Esophagus (tissue), 2 donors: ENCODE data around the gene KIR2DL3. TPM values are rescaled to one million over a fixed set of nuclear protein-coding genes. Genes with fewer than 3 reads are reported as not detected.
"Not testable (repeated sequence)": the region's sequence is repeated elsewhere in the genome, so short reads cannot be mapped to it uniquely, and the experiment has no call there.

Experiments used
- H3K27ac ChIP-seq, 2 donors: one replicate each; pipeline ENCODE4 v1.5.1; 2013; ENCODE audit warnings: low read depth in 2 of 2, mild to moderate bottlenecking in 2 of 2, inconsistent platforms in 1 of 2, low read length in 1 of 2, moderate library complexity in 1 of 2
- H3K27me3 ChIP-seq, 2 donors: one replicate each; pipeline ENCODE4 v1.6.1; 2013; ENCODE audit warnings: low read length in 2 of 2, control low read depth in 1 of 2, mild to moderate bottlenecking in 1 of 2; ENCODE audit not compliant: insufficient read depth in 2 of 2, control insufficient read depth in 1 of 2
- H3K36me3 ChIP-seq, 2 donors: one replicate each; pipeline ENCODE4 v1.6.1; 2013; ENCODE audit warnings: low read length in 1 of 2; ENCODE audit not compliant: control insufficient read depth in 2 of 2, insufficient read depth in 2 of 2
- H3K4me1 ChIP-seq, 2 donors: one replicate each; pipeline ENCODE4 v1.6.1; 2013; ENCODE audit warnings: low read length in 1 of 2; ENCODE audit not compliant: control insufficient read depth in 2 of 2, insufficient read depth in 2 of 2
- H3K4me3 ChIP-seq, 2 donors: one replicate each; pipeline ENCODE4 v1.5.1; 2013; ENCODE audit warnings: low read length in 2 of 2, mild to moderate bottlenecking in 2 of 2, low read depth in 1 of 2, moderate library complexity in 1 of 2
- H3K9me3 ChIP-seq, 2 donors: one replicate each; pipeline ENCODE4 v1.6.1; 2013; ENCODE audit warnings: mild to moderate bottlenecking in 2 of 2, low read depth in 1 of 2, low read length in 1 of 2, moderate library complexity in 1 of 2; ENCODE audit not compliant: control insufficient read depth in 2 of 2, insufficient read depth in 1 of 2
- WGBS, 2 donors: extraction: QIAGEN DNeasy Blood & Tissue Kit; methylation state at CpG; one replicate each; pipeline ENCODE4 v1.1.7; 2013; 5-methylcytosine and 5-hydroxymethylcytosine counted together
- polyA plus RNA-seq, 2 donors: library from polyadenylated mRNA; stranded (reverse); fragments of 200-250 nt; gene quantifications; one replicate each; pipeline ENCODE4 v1.2.3, GENCODE V29; 2013
- donor health status: healthy with polysubstance abuse.
- donor health status: Bipolar disorder and iron deficiency.

The KIR2DL3 gene
- not detected for polyA plus RNA-seq

- not testable (repeated sequence) for H3K27me3 ChIP-seq, H3K9me3 ChIP-seq, H3K27ac ChIP-seq, H3K4me3 ChIP-seq, H3K4me1 ChIP-seq, H3K36me3 ChIP-seq
- WGBS, 2 donors, result 88 to 91% methylated on average over 14 to 16 of the region's 16 CpGs
These were observed at the start of gene KIR2DL3 for GRCh38 chr19:54738306-54738705. Gene KIR2DL3, plus strand, starts transcription at chr19:54738513. Its CDS starts 33 bp downstream, at chr19:54738546.

- no peaks in the 10 kb centered on the region for H3K36me3 ChIP-seq
- H3K27me3 ChIP-seq, result peaks cover 0 to 2% of the 10 kb centered on the region in 2 donors
- H3K27ac ChIP-seq, result no peak overlapping the region
- WGBS, 2 donors, result 61 to 72% methylated on average over 9 of the region's 9 CpGs
- no peaks in the 10 kb centered on the region for H3K9me3 ChIP-seq
- no peaks in the 10 kb centered on the region for H3K4me1 ChIP-seq
- H3K4me3 ChIP-seq, result no peak overlapping the region
These were observed 46.6 kb upstream of the KIR2DL3 start for GRCh38 chr19:54691582-54692297.

DNA sequence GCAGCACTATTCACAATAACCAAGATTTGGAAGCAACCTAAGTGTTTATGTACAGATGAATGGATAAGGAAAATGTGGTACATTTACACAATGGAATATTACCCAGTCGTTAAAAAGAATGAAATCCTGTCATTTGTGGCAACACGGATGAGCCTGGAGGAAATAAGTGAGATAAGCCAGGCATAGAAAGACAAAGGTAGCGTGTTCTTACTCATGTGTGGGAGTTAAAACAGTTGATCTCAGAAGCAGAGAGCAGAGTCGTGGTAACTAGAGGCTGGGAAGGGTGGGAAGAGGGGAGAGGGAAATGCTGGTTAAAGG lies 46.1 kb upstream of the KIR2DL3 start:
- Histone ChIP-seq H3K4me3 (no peak overlapping the region), H3K4me1 (no peaks in the 10 kb centered on the region), H3K27ac (no peak overlapping the region), H3K27me3 (no peaks in the 10 kb centered on the region), H3K9me3 (no peaks in the 10 kb centered on the region), H3K36me3 (no peaks in the 10 kb centered on the region)
- 59 to 63% methylated on average over 4 of the region's 4 CpGs for WGBS, 2 donors

DNA sequence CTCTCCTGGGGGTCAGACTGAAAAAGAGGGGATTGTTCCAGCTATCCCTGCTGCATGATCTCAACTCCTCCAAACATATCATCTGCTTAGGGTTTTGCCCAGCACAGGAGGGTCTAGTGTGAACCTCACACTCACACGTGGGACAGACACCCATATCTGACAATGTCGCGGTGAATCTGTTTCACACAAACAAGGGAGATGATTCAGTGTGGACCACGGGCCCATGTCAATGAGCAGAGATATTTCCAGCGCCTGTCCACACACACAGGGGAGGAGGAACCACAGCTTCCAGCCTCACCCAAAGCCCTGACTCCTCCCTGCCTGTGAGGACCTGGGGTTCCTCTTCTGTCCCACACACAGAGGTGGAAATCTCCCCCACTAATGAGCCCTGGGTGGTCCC lies 43.7 kb upstream of the KIR2DL3 start:
- H3K4me3 ChIP-seq, result no peak overlapping the region
- H3K27me3 ChIP-seq, result no peaks in the 10 kb centered on the region
- H3K9me3 ChIP-seq, result no peaks in the 10 kb centered on the region
- no peaks in the 10 kb centered on the region for H3K4me1 ChIP-seq
- H3K27ac ChIP-seq, result no peak overlapping the region
- H3K36me3 ChIP-seq, result no peaks in the 10 kb centered on the region
- WGBS, 2 donors, result 80 to 84% methylated on average over 5 of the region's 5 CpGs

GRCh38 chr19:54696117-54696548 lies 42.2 kb upstream of the KIR2DL3 start:
- 52 to 62% methylated on average over 8 of the region's 8 CpGs for WGBS, 2 donors
- H3K36me3 ChIP-seq, result no peaks in the 10 kb centered on the region
- no peak overlapping the region for H3K27ac ChIP-seq
- H3K9me3 ChIP-seq, result no peaks in the 10 kb centered on the region
- no peak overlapping the region for H3K4me3 ChIP-seq
- H3K4me1 ChIP-seq, result no peaks in the 10 kb centered on the region
- H3K27me3 ChIP-seq, result no peaks in the 10 kb centered on the region

DNA sequence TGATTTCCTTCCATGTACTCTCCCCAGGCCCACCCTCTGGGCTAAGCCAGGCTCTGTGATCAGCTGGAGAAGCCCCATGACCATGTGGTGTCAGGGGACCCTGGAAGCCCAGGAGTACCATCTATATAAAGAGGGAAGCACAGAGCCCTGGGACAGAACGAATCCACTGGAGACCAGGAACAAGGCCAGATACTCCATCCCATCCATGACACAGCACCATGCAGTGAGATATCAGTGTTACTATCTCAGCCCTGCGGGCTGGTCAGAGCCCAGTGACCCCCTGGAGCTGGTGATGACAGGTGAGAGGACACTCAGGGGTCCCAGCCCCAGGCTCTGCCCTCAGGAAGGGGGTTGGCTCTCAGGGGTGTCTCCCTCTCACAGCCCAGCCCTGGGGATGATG lies 41.5 kb upstream of the KIR2DL3 start:
- H3K4me3 ChIP-seq, result no peak overlapping the region
- no peaks in the 10 kb centered on the region for H3K27me3 ChIP-seq
- no peak overlapping the region for H3K27ac ChIP-seq
- no peaks in the 10 kb centered on the region for H3K36me3 ChIP-seq
- no peaks in the 10 kb centered on the region for H3K9me3 ChIP-seq
- 26 to 40% methylated on average over 2 of the region's 2 CpGs for WGBS, 2 donors
- H3K4me1 ChIP-seq, result no peaks in the 10 kb centered on the region

GRCh38 chr19:54697716-54698115 lies 40.6 kb upstream of the KIR2DL3 start:
- H3K27ac ChIP-seq, result not testable (repeated sequence)
- 79 to 83% methylated on average over 13 of the region's 13 CpGs for WGBS, 2 donors

DNA sequence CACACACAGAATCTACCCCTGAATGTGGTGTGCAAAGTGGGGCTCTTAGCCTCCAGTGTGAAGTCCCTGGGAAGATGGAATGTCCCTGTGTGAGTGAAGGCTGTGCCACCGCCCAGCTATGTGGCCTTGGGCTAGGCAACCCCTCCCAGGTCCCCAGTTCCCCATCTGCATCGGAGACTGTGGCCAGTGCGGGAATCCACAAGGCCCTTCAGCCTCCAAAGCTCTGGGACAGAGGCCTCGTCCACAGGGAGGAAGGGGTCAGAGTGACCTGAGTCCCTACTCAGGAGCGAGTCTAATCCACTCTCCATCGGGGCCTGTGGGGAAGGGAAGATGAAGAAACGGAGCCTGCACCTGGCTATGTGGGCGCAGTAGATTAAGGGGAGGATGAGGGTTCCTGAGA lies 33.4 kb upstream of the KIR2DL3 start:
- Histone ChIP-seq H3K27ac (no peak overlapping the region), H3K27me3 (no peaks in the 10 kb centered on the region), H3K4me3 (no peak overlapping the region), H3K36me3 (no peaks in the 10 kb centered on the region), H3K9me3 (no peaks in the 10 kb centered on the region), H3K4me1 (no peaks in the 10 kb centered on the region)
- WGBS, 2 donors, result 74 to 79% methylated on average over 8 of the region's 8 CpGs

More at GRCh38 chr19:54697716-54698115, 40.6 kb upstream of the KIR2DL3 start:
- not testable (repeated sequence) for H3K9me3 ChIP-seq, H3K36me3 ChIP-seq, H3K4me3 ChIP-seq, H3K27me3 ChIP-seq, H3K4me1 ChIP-seq

DNA sequence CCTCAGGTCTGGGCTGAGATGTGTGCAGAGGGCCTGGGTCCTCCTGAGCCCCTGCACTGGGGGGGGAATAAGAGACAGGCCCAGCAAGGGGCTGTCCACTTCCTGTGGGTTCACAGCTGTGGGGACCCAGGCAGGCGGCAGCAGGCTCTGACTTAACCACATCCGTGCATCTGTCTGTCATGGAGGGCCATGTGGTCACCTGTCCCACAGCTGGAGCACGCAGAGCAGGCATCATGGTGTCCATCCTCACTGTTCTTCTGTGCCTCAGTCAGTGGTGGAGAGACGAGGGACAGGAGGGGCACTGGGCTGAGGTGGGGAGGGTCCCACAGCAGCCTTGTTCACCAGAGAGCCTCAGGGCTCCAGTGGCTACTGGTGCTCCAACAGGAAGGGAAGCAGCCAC lies 30.4 kb upstream of the KIR2DL3 start:
- Histone ChIP-seq H3K9me3 (no peaks in the 10 kb centered on the region), H3K36me3 (no peaks in the 10 kb centered on the region), H3K4me1 (no peaks in the 10 kb centered on the region), H3K4me3 (no peak overlapping the region), H3K27me3 (no peaks in the 10 kb centered on the region), H3K27ac (no peak overlapping the region)
- 52 to 66% methylated on average over 4 of the region's 4 CpGs for WGBS, 2 donors

GRCh38 chr19:54708781-54709180 lies 29.5 kb upstream of the KIR2DL3 start:
- no peaks in the 10 kb centered on the region for H3K36me3 ChIP-seq
- no peaks in the 10 kb centered on the region for H3K27me3 ChIP-seq
- H3K4me1 ChIP-seq, result no peaks in the 10 kb centered on the region
- 88% methylated on average over 7 of the region's 7 CpGs for WGBS, 2 donors
- no peak overlapping the region for H3K4me3 ChIP-seq
- no peaks in the 10 kb centered on the region for H3K9me3 ChIP-seq
- H3K27ac ChIP-seq, result no peak overlapping the region
